Immature natural killer cell (primary cell): Measurements from ENCODE around the gene SHB. TPM values are rescaled to one million over a fixed set of nuclear protein-coding genes. Genes with fewer than 3 reads are reported as not detected.

Source experiments
- DNase-seq, 3 donors: peaks; one replicate each; pipeline ENCODE4 v3.0.0; 2022; ENCODE audit warnings: mixed read lengths in 1 of 3
- H3K27ac Mint-ChIP-seq, 6 donors: one replicate each; pipeline ENCODE4 v1.8.0; 2020; ENCODE audit warnings: mixed read lengths in 6 of 6, mild to moderate bottlenecking in 5 of 6, inconsistent platforms in 4 of 6, moderate library complexity in 3 of 6
- H3K27me3 Mint-ChIP-seq, 3 donors: one replicate each; pipeline ENCODE4 v1.8.0; 2020 to 2021; ENCODE audit warnings: low read depth in 3 of 3, mild to moderate bottlenecking in 3 of 3, mixed read lengths in 3 of 3, moderate library complexity in 3 of 3, inconsistent platforms in 1 of 3
- H3K36me3 Mint-ChIP-seq, 3 donors: one replicate each; pipeline ENCODE4 v1.8.0; 2020; ENCODE audit warnings: mixed read lengths in 3 of 3, inconsistent platforms in 2 of 3, mild to moderate bottlenecking in 2 of 3
- H3K4me1 Mint-ChIP-seq, 2 donors: one replicate each; pipeline ENCODE4 v1.8.0; 2020; ENCODE audit warnings: inconsistent platforms in 2 of 2, mild to moderate bottlenecking in 2 of 2, mixed read lengths in 2 of 2, moderate library complexity in 1 of 2
- H3K4me3 Mint-ChIP-seq, 5 donors: one replicate each; pipeline ENCODE4 v1.8.0; 2020; ENCODE audit warnings: mild to moderate bottlenecking in 5 of 5, mixed read lengths in 5 of 5, inconsistent platforms in 3 of 5, moderate library complexity in 3 of 5
- H3K9me3 Mint-ChIP-seq, 6 donors: one replicate each; pipeline ENCODE4 v1.8.0; 2020; ENCODE audit warnings: mild to moderate bottlenecking in 6 of 6, mixed read lengths in 6 of 6, inconsistent platforms in 4 of 6, moderate library complexity in 3 of 6
- polyA plus RNA-seq, 3 donors: library from polyadenylated mRNA; unstranded; fragments of 300-500 nt; fragmentation: Illumina TruSeq; gene quantifications; one replicate each; pipeline ENCODE4 v1.2.3, GENCODE V29; 2021

The SHB gene
- polyA plus RNA-seq, 3 donors from 2014 or later: 0.39 to 0.70 (median 0.57) TPM

DNA sequence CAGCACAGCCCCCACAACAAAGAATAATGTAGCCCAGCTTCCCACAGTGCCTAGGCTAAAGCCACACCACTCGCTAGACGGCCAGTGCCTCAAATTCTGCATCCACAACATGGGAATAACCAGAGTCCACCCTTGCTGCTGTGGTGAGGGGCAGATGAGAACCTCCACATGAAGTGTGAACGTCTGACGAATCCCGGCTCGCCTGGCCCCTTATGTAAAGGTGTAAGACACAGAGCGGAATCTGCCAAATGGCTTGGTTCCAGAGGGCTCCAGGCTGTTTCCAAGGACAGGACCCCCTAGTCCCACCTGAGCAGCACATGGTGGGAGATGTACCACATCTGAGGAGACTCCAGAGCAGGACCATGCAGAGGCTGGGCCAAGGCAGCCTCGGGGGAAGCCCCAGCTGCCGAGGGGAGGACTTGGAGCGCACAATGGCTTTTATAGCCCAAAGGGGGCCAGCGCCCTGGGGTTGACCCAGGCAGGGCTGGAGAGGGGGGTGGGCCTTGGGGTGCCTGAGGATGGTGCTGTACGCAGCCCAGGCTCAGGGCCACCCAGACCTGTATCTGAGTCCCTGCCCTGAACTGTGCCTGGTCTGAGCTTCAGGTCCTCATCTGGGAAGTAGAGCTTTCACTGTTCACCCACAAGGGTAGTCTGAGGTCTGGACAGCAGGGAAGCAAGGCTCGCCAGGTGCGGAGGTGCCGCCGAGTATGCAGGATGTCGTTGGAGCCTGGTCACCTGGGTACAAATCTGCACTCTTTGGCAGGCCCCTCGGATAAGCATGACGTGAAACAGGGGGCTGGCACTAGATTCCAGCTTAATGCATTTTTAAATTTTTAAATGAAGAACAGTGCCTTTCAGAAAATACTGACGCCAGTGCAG lies 140.2 kb downstream of the SHB start:
- no peak overlapping the region for H3K27ac Mint-ChIP-seq
- H3K9me3 Mint-ChIP-seq: no peaks in the 10 kb centered on the region
- H3K27me3 Mint-ChIP-seq: no peaks in the 10 kb centered on the region
- no peak for DNase-seq
- H3K36me3 Mint-ChIP-seq: no peaks in the 10 kb centered on the region
- H3K4me3 Mint-ChIP-seq: no peak overlapping the region
- no peaks in the 10 kb centered on the region for H3K4me1 Mint-ChIP-seq

DNA sequence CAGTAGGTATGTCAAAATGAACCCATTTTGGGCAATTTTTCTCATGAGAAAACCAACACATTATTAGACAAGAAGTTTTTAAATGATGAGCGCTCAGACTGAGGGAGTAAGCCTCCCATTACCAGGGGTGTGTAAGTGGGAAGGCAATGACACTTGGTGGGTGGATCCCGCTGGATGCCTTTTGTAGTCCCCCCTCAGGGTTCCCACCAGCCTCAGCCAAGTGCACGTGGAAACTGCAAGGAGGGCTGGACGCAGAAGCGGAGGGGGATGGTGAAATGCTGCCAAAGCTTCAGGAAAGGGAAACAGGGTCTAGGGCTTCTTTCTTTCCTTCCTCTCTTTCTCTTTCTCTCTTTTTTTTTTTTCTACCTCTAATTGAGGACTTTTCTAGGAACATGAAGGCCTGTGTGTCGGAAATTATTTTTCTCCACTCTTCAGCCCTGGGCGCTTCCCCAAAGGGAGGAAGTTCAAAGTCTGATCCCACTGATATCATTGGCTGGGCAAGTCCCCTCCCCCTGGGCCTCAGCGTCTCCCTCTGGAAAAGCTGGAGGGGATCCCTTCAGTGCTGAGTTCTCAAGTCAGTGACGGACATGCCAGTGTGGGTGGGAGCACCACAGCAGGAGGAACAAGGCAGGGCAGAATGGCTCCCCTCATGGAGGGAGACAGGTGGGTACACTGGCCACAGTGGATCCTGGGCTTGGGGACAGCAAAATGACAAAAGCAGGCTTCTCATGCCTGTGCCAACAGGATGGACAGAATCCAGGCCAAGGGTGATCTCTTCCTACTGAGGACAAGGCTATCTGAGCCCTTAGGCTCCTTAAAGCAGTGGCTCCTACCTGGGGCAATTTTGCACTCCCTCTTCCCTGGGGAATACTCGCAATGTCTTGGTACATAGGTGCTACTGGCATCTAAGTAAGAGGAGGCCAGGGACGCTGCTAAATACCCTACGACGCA lies 141.2 kb downstream of the SHB start:
- Mint-ChIP-seq H3K4me3 (no peak overlapping the region), H3K27ac (no peak overlapping the region), H3K4me1 (no peaks in the 10 kb centered on the region), H3K27me3 (peaks cover 0 to 2% (median 0%) of the 10 kb centered on the region in 3 donors), H3K36me3 (no peaks in the 10 kb centered on the region), H3K9me3 (no peaks in the 10 kb centered on the region)
- DNase-seq: no peak

DNA sequence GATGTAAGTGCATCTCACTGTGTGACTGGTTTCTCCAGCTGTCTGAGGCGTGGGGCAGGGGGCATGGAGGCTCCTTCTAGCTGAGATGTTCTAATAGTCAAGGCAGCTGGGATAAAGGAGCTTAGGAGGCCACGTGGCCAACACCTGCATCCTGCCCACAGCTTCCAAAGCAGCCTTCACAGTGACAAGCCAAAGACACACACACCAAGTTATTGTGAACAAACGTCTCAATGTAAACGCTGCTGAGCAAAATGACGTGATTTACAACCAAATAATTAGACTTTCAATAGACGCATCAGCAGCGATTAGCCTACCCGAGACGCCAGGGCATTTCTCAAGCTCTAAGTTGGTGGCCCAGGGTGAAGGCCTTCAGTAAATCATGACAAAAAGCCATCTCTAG lies 141.9 kb downstream of the SHB start:
- H3K4me1 Mint-ChIP-seq: no peaks in the 10 kb centered on the region
- DNase-seq: no peak
- H3K9me3 Mint-ChIP-seq: no peaks in the 10 kb centered on the region
- no peaks in the 10 kb centered on the region for H3K36me3 Mint-ChIP-seq
- H3K27me3 Mint-ChIP-seq: peaks cover 0 to 2% (median 0%) of the 10 kb centered on the region in 3 donors
- no peak overlapping the region for H3K4me3 Mint-ChIP-seq
- H3K27ac Mint-ChIP-seq: no peak overlapping the region

DNA sequence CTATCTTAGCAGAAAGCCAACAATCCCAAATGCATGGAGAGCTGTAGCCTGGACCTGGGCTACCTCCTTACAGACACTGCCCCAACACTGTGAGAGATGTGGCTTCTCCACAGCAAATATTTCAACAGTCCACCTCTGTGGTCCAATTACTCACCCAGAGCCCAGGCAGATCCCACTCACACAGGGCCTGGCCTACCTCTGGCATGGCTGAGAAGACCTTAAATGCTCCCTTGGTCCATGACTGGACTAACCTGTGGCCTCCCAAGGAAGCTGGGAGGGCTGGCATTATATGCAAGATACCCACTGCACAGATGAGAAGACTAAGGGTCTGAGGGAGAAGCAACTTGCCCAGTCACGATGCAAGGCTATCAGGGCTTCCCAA lies 142.3 kb downstream of the SHB start:
- H3K4me3 Mint-ChIP-seq: no peak overlapping the region
- peaks cover 0 to 2% (median 0%) of the 10 kb centered on the region in 3 donors for H3K27me3 Mint-ChIP-seq
- no peaks in the 10 kb centered on the region for H3K9me3 Mint-ChIP-seq
- H3K4me1 Mint-ChIP-seq: no peaks in the 10 kb centered on the region
- DNase-seq: no peak
- no peak overlapping the region for H3K27ac Mint-ChIP-seq
- H3K36me3 Mint-ChIP-seq: no peaks in the 10 kb centered on the region

DNA sequence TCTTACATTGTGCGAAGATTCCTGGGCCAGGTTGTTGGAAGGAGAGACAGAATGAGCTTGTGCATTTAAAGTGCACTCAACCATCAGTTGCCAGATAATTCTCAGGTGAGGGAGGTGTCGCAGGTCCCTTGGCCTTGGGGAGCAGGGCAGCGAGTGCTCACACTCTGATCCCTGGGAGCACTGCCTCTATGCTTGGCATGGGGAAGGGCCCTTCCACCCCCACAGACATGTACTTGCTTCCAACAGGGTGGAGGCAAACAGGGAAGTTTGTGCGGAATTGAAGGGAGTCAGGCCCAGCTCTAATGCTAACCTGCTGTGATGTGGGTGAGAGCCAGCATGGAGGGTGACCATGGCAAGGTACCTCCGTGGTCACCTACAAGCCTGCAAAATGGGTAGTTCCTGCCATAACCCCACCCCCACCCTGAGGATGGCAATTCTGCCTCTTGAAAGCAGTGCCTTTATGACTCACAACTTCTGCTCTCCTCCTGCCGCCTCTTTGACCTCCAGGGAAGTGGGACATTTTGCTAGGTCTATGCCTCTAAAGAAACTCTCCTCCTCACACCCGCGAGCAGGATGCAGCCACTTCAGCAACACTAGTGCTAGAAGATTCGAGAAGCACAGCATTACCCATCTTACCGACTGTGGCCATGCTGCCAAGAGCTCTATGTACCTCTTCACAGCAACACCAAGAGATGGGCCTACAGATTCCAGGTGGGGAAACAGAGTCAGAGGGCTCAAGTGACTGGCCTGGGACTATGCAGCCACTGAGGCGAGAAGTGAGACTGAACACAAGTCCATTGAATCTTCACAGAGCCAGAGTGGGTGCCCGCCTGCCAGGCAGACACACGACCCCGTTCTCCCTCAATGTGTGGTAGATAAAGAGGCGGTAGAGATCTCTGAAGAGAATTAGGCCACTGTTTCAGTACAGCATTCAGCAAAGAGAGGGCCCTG lies 143.0 kb downstream of the SHB start:
- no peak for DNase-seq

DNA sequence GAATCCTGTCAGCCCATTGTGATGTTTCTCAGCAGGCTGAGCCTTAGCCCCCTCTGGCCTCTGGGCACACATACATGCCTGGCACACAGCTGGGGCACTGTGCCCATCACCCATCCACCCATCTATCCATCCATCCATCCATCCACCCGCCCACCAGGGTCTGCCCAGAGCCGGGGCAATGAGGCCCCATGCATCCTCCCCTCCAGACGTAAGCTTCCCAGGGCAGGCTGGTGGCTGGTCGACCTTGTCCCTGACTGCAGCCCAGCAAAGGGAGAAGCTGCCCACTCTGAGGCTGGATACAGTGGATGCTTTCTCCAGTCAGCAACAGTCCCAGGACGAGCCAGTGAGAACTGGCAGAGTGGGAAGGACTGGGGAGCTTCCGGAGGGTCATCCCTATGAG lies 144.0 kb downstream of the SHB start:
- no peaks in the 10 kb centered on the region for H3K36me3 Mint-ChIP-seq
- no peaks in the 10 kb centered on the region for H3K4me1 Mint-ChIP-seq
- no peak overlapping the region for H3K4me3 Mint-ChIP-seq
- no peak overlapping the region for H3K27ac Mint-ChIP-seq
- H3K9me3 Mint-ChIP-seq: no peaks in the 10 kb centered on the region
- no peak for DNase-seq
- peaks cover 0 to 3% (median 0%) of the 10 kb centered on the region in 3 donors for H3K27me3 Mint-ChIP-seq

More for the DNA sequence above, 143.0 kb downstream of the SHB start:
- no peaks in the 10 kb centered on the region for H3K4me1 Mint-ChIP-seq
- H3K4me3 Mint-ChIP-seq: no peak overlapping the region
- no peaks in the 10 kb centered on the region for H3K9me3 Mint-ChIP-seq
- H3K27me3 Mint-ChIP-seq: peaks cover 0 to 3% (median 0%) of the 10 kb centered on the region in 3 donors
- no peak overlapping the region for H3K27ac Mint-ChIP-seq
- no peaks in the 10 kb centered on the region for H3K36me3 Mint-ChIP-seq

DNA sequence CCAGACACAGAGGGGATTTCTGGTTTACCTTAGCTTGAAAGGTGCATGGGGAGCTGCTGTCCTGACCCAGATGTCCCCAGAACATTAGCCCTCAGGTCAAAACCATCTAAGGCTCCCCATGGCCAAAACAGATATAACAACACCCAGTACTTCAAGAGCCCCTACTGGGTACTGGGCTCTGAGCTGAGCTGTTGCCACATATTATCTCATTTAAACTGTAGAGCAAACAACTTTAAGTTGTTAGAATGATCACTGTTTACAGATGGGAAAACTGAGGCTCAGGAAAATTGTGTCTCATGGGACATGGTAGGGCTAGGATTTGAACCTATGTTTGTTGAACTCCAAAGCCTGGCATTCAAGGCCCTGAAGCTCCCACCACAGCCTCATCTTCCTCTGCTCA lies 144.5 kb downstream of the SHB start:
- Mint-ChIP-seq H3K36me3 (no peaks in the 10 kb centered on the region), H3K27ac (no peak overlapping the region), H3K9me3 (no peaks in the 10 kb centered on the region), H3K27me3 (peaks cover 0 to 3% (median 0%) of the 10 kb centered on the region in 3 donors), H3K4me1 (no peaks in the 10 kb centered on the region), H3K4me3 (no peak overlapping the region)
- no peak for DNase-seq

DNA sequence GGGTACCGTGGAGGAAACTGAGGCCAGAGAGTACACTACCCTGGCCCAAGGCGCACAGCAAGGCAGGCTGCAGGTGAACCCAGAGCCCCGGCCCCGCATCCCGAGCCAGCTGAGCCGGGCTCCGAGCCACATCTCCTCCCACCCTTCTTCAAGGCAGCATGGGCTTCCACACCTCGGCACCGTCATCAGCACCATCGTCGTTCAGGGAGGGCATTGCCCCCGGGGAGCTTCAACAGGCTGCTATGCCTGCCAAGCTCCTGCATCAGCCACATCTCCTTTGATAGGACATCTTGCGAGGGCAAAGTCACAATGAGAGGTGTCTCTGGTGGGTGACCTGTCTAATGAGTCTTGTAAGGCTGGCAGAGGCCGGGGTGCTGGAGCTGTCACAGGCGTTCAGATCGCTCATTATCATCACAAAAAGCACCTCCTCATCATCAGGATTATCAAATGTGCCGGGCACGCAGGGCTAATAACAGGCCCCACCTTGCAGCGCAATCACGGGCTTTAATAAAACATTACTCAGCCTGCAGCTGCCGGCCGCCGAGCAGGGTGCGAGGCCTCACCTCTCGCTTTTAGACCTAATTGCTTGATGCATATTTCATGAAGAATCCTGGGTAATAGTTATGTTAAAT lies 145.1 kb downstream of the SHB start:
- H3K4me3 Mint-ChIP-seq: no peak overlapping the region
- H3K9me3 Mint-ChIP-seq: no peaks in the 10 kb centered on the region
- H3K36me3 Mint-ChIP-seq: no peaks in the 10 kb centered on the region
- peaks cover 0 to 3% (median 0%) of the 10 kb centered on the region in 3 donors for H3K27me3 Mint-ChIP-seq
- no peak overlapping the region for H3K27ac Mint-ChIP-seq
- no peaks in the 10 kb centered on the region for H3K4me1 Mint-ChIP-seq
- DNase-seq: no peak

DNA sequence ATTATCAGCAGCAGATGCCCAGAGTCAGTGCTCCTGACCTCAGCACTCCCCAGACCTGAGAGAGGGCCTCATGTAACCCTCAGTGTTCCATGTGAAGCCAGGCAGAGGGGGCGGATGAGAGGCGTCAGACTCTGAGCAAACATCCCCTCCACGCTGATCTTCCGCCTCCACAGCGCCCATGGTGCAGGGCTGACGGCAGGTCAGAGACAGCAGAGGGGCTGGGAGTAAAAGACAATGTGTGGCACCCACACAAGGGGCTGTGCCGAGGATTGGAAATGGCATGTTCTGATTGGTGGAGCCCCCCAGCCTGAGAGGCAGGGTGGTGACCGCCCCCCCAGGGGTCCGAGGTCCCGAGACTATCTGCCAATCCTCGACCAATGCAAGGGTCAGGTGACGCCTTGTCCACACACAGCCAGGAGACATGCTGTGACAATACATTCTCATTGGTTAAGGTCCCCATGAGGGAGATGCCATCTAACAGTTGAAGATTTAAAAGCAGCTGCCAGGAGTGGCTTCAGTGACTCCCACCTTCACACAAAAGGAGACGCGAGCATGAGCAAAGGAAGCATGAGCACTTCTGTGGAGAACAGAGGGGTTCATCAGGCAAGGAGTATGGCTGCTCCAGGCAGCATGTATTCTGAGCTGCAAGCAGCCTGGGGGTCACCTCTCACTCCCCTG lies 145.8 kb downstream of the SHB start:
- Mint-ChIP-seq H3K36me3 (no peaks in the 10 kb centered on the region), H3K27ac (no peak overlapping the region), H3K9me3 (peaks cover 0 to under 1% (median 0%) of the 10 kb centered on the region in 6 donors), H3K4me1 (peaks cover 0 to 4% of the 10 kb centered on the region in 2 donors), H3K4me3 (no peak overlapping the region), H3K27me3 (peaks cover 0 to 3% (median 0%) of the 10 kb centered on the region in 3 donors)
- no peak for DNase-seq

DNA sequence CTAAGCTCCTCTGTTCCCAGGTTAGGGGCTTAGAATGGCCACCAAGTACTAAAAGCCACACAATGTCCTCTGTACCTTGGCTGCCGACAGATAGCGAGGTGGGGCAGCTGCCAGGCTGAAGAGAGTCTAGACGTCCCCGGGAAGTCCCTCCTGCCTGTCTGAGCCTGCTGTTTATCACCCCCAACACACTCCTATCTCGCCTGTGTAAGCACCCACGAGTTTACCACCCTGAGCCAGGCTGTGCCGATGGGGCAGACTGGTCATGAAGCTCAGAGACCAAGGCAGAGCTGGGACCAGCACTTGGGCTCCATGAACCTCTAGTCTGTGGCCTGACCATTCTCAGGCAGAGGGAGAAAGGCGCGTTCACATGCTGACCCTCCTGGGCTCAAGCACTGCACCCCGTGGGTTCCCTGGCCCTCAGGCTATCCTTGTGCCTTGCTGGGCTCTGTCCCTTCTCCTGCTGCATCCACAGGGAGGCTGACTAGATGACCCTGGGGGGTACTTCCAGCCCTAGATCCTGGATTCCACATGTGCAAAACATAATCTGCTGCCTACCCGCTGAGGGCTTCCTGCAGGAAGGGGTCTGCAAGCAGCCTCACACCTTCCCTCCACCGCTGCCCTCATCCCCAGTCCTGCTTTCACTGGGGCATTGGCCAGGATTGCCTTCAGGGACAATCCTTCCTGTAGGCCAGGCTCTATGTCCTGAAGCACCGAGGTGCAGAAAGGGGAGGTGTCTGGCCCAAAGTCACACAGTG lies 146.5 kb downstream of the SHB start:
- no peaks in the 10 kb centered on the region for H3K36me3 Mint-ChIP-seq
- no peak overlapping the region for H3K4me3 Mint-ChIP-seq
- H3K27ac Mint-ChIP-seq: no peak overlapping the region
- H3K4me1 Mint-ChIP-seq: peaks cover 7 to 11% of the 10 kb centered on the region in 2 donors
- H3K27me3 Mint-ChIP-seq: peaks cover 0 to 3% (median 0%) of the 10 kb centered on the region in 3 donors
- DNase-seq: no peak
- peaks cover 0 to 2% (median 0%) of the 10 kb centered on the region in 6 donors for H3K9me3 Mint-ChIP-seq

DNA sequence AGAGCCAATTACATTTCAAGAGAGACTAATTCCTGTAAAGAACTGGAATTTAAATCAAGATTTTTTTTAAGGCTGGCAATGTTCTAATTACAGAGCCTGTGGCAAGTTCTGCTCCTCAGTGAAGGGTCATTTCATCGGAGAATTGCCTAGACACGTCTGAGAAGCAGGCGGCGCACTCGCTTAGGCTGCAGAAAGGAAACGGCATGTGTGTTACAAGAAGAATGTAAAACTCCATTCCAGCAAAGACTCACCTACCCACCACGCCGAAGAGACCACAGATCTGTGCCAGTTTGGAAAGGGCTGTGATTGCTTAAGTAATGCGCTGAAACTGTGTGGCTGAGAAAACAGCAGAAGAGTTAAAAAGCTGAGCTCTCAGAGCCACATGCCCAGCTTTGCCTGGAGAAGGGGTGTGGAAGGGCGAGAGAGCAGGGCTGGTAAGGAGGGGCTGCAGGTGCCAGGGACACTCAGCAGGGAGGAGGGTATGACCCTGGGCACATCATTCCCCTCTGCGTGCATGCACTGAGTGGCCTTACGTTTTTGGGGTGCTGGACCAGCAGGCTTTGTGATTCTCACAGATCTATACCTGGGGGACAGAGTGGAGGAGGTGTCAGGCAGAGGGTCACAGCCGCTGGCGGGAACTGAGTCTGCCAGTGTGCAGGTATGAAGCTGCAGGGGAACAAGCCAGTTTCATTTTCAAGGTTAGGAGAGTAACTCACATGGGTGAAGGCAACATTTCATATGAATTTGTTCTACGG lies 147.3 kb downstream of the SHB start:
- no peak for DNase-seq
- no peak overlapping the region for H3K27ac Mint-ChIP-seq
- peaks cover 0 to 2% (median 0%) of the 10 kb centered on the region in 6 donors for H3K9me3 Mint-ChIP-seq
- H3K27me3 Mint-ChIP-seq: peaks cover 0 to 3% (median 0%) of the 10 kb centered on the region in 3 donors
- H3K4me3 Mint-ChIP-seq: no peak overlapping the region
- no peaks in the 10 kb centered on the region for H3K36me3 Mint-ChIP-seq
- H3K4me1 Mint-ChIP-seq: peaks cover 15 to 19% of the 10 kb centered on the region in 2 donors
